ENCODE measurements around the gene AKT1S1. TPM values are rescaled to one million over a fixed set of nuclear protein-coding genes. Genes with fewer than 3 reads are reported as not detected.

AKT1S1 gene
- total RNA-seq, 1 donor from 2014 or later: 59.7 TPM

- Mint-ChIP-seq H3K27me3 (ENCODE audit: unreplicated experiment) (no peaks in the 10 kb centered on the region), H3K4me3 (ENCODE audit: unreplicated experiment) (no peak overlapping the region)
Observed at GRCh38 chr19:49855676-49856573, 21.2 kb downstream of the AKT1S1 start.

GRCh38 chr19:49855277-49855675 lies 21.9 kb downstream of the AKT1S1 start:
- Mint-ChIP-seq H3K9me3 (ENCODE audit: unreplicated experiment) (no peaks in the 10 kb centered on the region), H3K4me3 (ENCODE audit: unreplicated experiment) (no peak overlapping the region), H3K27ac (ENCODE audit: unreplicated experiment) (no peak overlapping the region), H3K4me1 (ENCODE audit: unreplicated experiment) (peaks cover 26% of the 10 kb centered on the region), H3K36me3 (ENCODE audit: unreplicated experiment) (peaks cover 14% of the 10 kb centered on the region), H3K27me3 (ENCODE audit: unreplicated experiment) (no peaks in the 10 kb centered on the region)
- TF ChIP-seq CTCF (IDR thresholded peaks at IDR 0.05): no peak
- no peak for DNase-seq (ENCODE audit: extremely low spot score, unreplicated experiment)

More at GRCh38 chr19:49855676-49856573, 21.2 kb downstream of the AKT1S1 start:
- Mint-ChIP-seq H3K27ac (ENCODE audit: unreplicated experiment) (no peak overlapping the region), H3K9me3 (ENCODE audit: unreplicated experiment) (no peaks in the 10 kb centered on the region), H3K4me1 (ENCODE audit: unreplicated experiment) (peaks cover 25% of the 10 kb centered on the region), H3K36me3 (ENCODE audit: unreplicated experiment) (peaks cover 19% of the 10 kb centered on the region)
- DNase-seq (ENCODE audit: extremely low spot score, unreplicated experiment): no peak
- no peak for TF ChIP-seq CTCF (IDR thresholded peaks at IDR 0.05)

GRCh38 chr19:49854378-49855263 lies 22.5 kb downstream of the AKT1S1 start:
- no peak for TF ChIP-seq CTCF (IDR thresholded peaks at IDR 0.05)
- DNase-seq (ENCODE audit: extremely low spot score, unreplicated experiment): no peak
- no peak overlapping the region for H3K4me3 Mint-ChIP-seq (ENCODE audit: unreplicated experiment)
- peaks cover 32% of the 10 kb centered on the region for H3K4me1 Mint-ChIP-seq (ENCODE audit: unreplicated experiment)
- no peak overlapping the region for H3K27ac Mint-ChIP-seq (ENCODE audit: unreplicated experiment)
- H3K9me3 Mint-ChIP-seq (ENCODE audit: unreplicated experiment): no peaks in the 10 kb centered on the region
- peaks cover 19% of the 10 kb centered on the region for H3K36me3 Mint-ChIP-seq (ENCODE audit: unreplicated experiment)
- H3K27me3 Mint-ChIP-seq (ENCODE audit: unreplicated experiment): no peaks in the 10 kb centered on the region

GRCh38 chr19:49853852-49854377 lies 23.2 kb downstream of the AKT1S1 start:
- no peak for TF ChIP-seq CTCF (IDR thresholded peaks at IDR 0.05)
- Mint-ChIP-seq H3K9me3 (ENCODE audit: unreplicated experiment) (peaks cover 4% of the 10 kb centered on the region), H3K36me3 (ENCODE audit: unreplicated experiment) (peaks cover 22% of the 10 kb centered on the region), H3K27ac (ENCODE audit: unreplicated experiment) (peak overlapping the region; percentile 53), H3K4me1 (ENCODE audit: unreplicated experiment) (peaks cover 34% of the 10 kb centered on the region), H3K4me3 (ENCODE audit: unreplicated experiment) (peak overlapping the region; percentile 57), H3K27me3 (ENCODE audit: unreplicated experiment) (no peaks in the 10 kb centered on the region)
- no peak for DNase-seq (ENCODE audit: extremely low spot score, unreplicated experiment)
